Activated naive CD8-positive, alpha-beta T cell treated with anti-CD3 and anti-CD28 coated beads for 36 hours (primary cell): ENCODE results near the gene MYO5C. TPM values are rescaled to one million over a fixed set of nuclear protein-coding genes. Genes with fewer than 3 reads are reported as not detected.

Source experiments
- DNase-seq: peaks from one replicate; pipeline ENCODE4 v3.0.0; 2021
- H3K27ac Mint-ChIP-seq: one replicate; pipeline ENCODE4 v1.8.0; 2022; ENCODE audit warnings: mild to moderate bottlenecking, moderate library complexity, mixed read lengths
- H3K27me3 Mint-ChIP-seq: one replicate; pipeline ENCODE4 v1.8.0; 2022; ENCODE audit warnings: mild to moderate bottlenecking, mixed read lengths
- H3K36me3 Mint-ChIP-seq: one replicate; pipeline ENCODE4 v1.8.0; 2021; ENCODE audit warnings: mild to moderate bottlenecking, mixed read lengths
- H3K4me1 Mint-ChIP-seq: one replicate; pipeline ENCODE4 v1.8.0; 2021; ENCODE audit warnings: mixed read lengths
- H3K4me3 Mint-ChIP-seq: one replicate; pipeline ENCODE4 v1.8.0; 2022; ENCODE audit warnings: mild to moderate bottlenecking, moderate library complexity, mixed read lengths
- H3K9me3 Mint-ChIP-seq: one replicate; pipeline ENCODE4 v1.8.0; 2022; ENCODE audit warnings: mixed read lengths
- total RNA-seq, 2 experiments: library from RNA; stranded (reverse); gene quantifications; one replicate each; pipeline ENCODE4 v1.2.3, GENCODE V29; 2021

Gene MYO5C
- total RNA-seq, 2 experiments from 2014 or later: 0.56 to 0.98 TPM

DNA sequence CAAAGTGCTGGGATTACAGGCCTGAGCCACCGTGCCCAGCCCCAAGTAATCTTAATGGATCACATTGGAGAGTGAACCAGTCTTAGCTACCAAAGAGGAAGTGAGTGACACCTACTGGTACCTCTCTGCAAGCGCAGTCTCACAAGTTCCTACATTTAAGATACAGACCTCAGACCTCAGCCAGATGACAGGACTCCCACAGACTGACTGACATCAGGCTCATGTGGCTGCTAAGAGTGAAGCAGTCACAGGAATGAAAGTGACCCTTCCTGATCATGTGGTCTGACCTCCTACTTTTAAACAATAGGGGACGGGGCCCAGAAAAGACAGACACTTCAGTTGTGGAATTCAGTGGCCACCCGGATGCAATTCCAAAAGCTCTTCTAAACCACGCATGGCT, 68.1 kb downstream of the MYO5C start:
- Mint-ChIP-seq H3K27me3 (no peaks in the 10 kb centered on the region), H3K9me3 (no peaks in the 10 kb centered on the region), H3K27ac (no peak overlapping the region), H3K36me3 (no peaks in the 10 kb centered on the region), H3K4me1 (peaks cover 10% of the 10 kb centered on the region), H3K4me3 (no peak overlapping the region)
- DNase-seq: peak; percentile 61

DNA sequence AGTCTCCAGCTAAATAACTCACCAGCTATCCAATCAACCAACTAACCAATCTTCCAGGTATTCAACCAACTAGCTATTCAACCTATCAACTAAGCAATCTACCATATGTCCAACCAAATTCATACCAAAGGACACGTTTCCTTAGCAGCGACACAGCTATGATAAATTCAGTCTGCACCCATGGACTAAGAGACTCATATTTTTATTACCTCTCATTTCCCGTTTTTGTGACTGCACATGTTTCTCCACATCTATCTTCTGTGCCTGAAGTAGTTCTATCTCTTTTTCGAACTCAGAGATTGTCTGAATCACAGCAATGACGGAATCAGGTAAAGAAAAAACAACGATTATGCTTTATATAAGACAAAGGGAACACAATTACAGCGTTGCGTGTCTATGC, 70.4 kb downstream of the MYO5C start:
- H3K4me3 Mint-ChIP-seq: no peak overlapping the region
- H3K36me3 Mint-ChIP-seq: no peaks in the 10 kb centered on the region
- H3K27me3 Mint-ChIP-seq: no peaks in the 10 kb centered on the region
- H3K27ac Mint-ChIP-seq: no peak overlapping the region
- peaks cover 13% of the 10 kb centered on the region for H3K4me1 Mint-ChIP-seq
- DNase-seq: no peak
- H3K9me3 Mint-ChIP-seq: no peaks in the 10 kb centered on the region

- H3K27me3 Mint-ChIP-seq: no peaks in the 10 kb centered on the region
- no peaks in the 10 kb centered on the region for H3K36me3 Mint-ChIP-seq
- no peaks in the 10 kb centered on the region for H3K9me3 Mint-ChIP-seq
- H3K4me3 Mint-ChIP-seq: no peak overlapping the region
- peaks cover 13% of the 10 kb centered on the region for H3K4me1 Mint-ChIP-seq
- no peak overlapping the region for H3K27ac Mint-ChIP-seq
- no peak for DNase-seq
Measured at GRCh38 chr15:52224211-52224610, 71.4 kb downstream of the MYO5C start.

GRCh38 chr15:52221730-52222129, 73.9 kb downstream of the MYO5C start:
- Mint-ChIP-seq H3K27me3 (no peaks in the 10 kb centered on the region), H3K36me3 (no peaks in the 10 kb centered on the region), H3K27ac (peak overlapping the region; percentile 86), H3K9me3 (no peaks in the 10 kb centered on the region), H3K4me1 (peaks cover 11% of the 10 kb centered on the region), H3K4me3 (peak overlapping the region; percentile 70)
- DNase-seq: no peak

DNA sequence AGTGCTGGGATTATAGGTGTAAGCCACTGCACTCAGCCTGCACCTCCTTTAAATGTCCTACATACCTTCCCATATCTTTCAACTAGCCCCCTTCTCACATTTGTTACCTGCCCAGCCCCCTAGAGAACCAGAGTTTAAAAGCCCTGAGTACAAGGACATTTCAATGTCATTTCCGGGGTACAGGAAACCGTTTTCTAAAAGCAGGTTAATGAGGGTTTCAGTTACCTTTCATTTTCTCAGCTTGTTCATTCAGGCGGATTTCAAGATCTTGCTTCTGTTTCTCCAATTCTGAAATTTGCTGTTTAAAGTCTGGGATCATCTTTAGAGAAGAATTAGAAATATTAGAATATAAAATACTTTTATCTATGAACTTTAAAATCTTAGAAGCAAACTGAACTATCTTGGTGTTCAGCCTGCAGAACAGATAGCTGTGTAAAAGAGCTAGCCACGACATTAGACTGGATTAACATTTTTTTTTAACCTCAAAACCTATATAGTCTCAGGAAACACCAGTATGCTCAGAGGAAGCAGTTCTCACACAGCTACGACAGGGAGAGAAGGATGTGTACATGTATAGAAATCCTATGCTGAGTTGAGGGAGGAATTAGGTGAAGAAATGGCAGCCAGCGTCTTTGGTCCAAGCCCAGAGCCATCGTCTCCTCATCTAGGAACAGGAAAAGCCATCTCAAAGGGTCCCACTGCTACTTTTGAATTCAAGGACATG, 74.5 kb downstream of the MYO5C start:
- H3K36me3 Mint-ChIP-seq: no peaks in the 10 kb centered on the region
- H3K27ac Mint-ChIP-seq: peak overlapping the region; percentile 86

DNA sequence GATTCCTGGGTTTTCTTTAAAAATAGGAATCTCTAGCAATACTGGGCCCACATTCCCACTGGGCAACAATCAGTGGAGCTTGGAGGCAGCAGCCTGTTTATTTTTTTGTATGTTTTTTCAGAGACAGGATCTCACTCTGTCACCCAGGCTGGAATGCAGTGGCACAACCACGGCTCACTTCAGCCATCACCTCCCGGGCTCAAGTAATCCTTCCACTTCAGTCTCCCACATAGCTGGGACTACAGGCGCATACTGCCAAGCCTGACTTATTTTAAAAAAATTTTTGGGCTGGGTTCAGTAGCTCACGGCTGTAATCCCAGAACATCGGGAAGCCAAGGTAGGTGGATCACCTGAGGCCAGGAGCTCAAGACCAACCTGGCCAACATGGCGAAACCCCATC, 75.4 kb downstream of the MYO5C start:
- peaks cover 11% of the 10 kb centered on the region for H3K4me1 Mint-ChIP-seq
- H3K9me3 Mint-ChIP-seq: no peaks in the 10 kb centered on the region
- H3K36me3 Mint-ChIP-seq: no peaks in the 10 kb centered on the region
- no peaks in the 10 kb centered on the region for H3K27me3 Mint-ChIP-seq
- DNase-seq: no peak
- no peak overlapping the region for H3K4me3 Mint-ChIP-seq
- H3K27ac Mint-ChIP-seq: no peak overlapping the region

More for the DNA sequence above, 74.5 kb downstream of the MYO5C start:
- Mint-ChIP-seq H3K4me3 (peak overlapping the region; percentile 70), H3K4me1 (peaks cover 11% of the 10 kb centered on the region), H3K9me3 (no peaks in the 10 kb centered on the region), H3K27me3 (no peaks in the 10 kb centered on the region)
- no peak for DNase-seq

DNA sequence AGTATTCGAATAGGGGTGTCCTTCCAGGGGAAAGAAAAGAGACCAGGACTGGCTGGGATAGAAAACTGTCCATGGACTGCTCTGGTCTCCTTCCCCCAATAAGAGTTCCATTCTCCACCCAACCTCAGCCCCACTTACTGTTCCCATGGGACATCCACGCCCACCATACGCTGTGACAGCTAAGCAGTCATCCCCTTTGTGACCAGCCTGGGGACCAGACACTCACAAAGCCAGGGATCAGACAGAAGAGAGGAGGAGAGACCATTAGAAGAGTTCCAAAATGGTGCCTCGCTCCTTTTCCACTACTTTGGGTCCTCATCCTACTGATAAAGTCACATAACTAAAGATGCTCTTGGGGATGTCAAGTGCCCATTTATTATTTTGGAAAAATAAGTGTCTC, 76.8 kb downstream of the MYO5C start:
- Mint-ChIP-seq H3K4me3 (no peak overlapping the region), H3K9me3 (no peaks in the 10 kb centered on the region), H3K4me1 (peaks cover 11% of the 10 kb centered on the region), H3K36me3 (no peaks in the 10 kb centered on the region), H3K27me3 (no peaks in the 10 kb centered on the region), H3K27ac (no peak overlapping the region)
- no peak for DNase-seq

DNA sequence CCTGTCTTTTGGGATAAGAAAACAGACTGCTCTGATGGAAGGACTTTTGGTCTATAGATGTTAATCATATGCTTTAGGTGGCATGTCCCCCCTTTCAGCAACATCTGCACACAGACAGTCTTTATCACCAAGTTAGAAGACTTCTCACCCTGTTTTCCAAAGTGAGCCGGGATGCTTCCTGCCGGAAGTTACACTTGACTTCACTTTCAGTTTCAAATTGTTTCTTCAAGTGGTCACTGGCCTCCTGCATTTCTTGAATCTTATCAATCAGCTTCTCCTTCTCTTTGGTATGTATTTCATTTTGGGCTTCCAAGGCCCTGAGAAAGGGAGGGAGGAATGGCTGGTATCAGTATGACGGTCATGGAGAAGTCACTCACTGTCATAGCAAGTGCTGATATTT, 77.2 kb downstream of the MYO5C start:
- H3K4me1 Mint-ChIP-seq: peaks cover 11% of the 10 kb centered on the region
- no peak for DNase-seq
- H3K9me3 Mint-ChIP-seq: no peaks in the 10 kb centered on the region
- H3K27ac Mint-ChIP-seq: no peak overlapping the region
- H3K4me3 Mint-ChIP-seq: no peak overlapping the region
- H3K36me3 Mint-ChIP-seq: no peaks in the 10 kb centered on the region
- no peaks in the 10 kb centered on the region for H3K27me3 Mint-ChIP-seq

DNA sequence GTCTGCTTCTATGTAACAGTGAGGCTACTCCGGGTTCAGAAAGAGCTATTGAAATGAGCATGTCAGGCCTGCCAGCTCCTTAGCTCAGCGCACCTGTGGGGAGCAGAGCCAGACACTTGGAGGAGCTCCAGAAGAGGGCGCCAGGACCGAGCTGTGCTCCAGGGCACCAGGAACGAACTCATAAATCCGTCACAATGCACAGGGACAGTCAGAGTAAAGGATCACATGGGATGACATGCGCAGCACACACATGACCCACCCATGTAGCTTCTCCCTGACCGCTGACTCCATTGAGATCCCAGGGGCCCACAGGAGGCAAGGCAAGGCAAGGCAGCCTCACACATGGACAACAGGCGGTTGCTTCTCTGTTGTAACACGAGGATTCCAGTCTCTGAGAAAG, 78.4 kb downstream of the MYO5C start:
- Mint-ChIP-seq H3K36me3 (no peaks in the 10 kb centered on the region), H3K4me3 (no peak overlapping the region), H3K4me1 (peaks cover 11% of the 10 kb centered on the region), H3K9me3 (no peaks in the 10 kb centered on the region), H3K27ac (no peak overlapping the region), H3K27me3 (no peaks in the 10 kb centered on the region)
- peak; percentile 15 for DNase-seq

DNA sequence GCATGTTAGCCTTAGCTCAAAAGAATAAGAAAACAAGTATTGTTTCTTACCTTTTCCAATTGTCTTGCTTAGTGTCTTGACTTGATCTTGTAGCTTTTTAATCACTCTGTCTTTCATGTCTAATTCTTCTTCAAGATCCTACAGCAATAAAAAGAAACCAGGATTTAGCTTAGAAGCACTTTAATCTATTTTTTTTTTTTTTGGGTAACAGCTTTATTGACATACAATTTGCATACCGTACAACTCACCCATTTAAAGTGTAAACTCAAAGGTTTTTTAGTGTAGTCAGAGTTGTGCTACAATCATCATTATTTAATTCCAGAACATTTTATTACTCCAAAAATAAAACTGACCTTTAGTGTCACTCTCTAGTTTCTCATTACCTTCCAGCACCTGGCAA, 81.1 kb downstream of the MYO5C start:
- no peaks in the 10 kb centered on the region for H3K9me3 Mint-ChIP-seq
- no peak overlapping the region for H3K4me3 Mint-ChIP-seq
- no peak overlapping the region for H3K27ac Mint-ChIP-seq
- H3K27me3 Mint-ChIP-seq: no peaks in the 10 kb centered on the region
- H3K36me3 Mint-ChIP-seq: no peaks in the 10 kb centered on the region
- DNase-seq: no peak
- no peaks in the 10 kb centered on the region for H3K4me1 Mint-ChIP-seq

DNA sequence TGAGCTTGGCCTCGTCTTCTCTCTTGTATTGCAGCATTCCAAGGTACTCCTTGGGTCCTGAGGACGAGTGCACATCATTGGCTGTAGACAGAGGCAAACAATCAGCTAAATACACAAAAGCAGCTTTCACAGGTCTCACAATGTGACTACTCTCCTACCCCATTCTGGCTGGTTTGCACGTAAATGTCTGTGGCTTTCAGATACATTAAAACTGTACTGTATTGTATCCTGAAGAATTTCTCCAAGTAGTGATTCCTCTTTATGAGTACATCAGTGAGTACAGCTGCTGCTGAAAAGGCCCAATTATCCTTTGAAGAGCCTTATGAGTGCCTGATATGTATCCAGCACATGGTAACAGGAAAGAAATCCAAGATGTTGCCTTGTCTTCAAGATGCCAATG, 82.4 kb downstream of the MYO5C start:
- no peaks in the 10 kb centered on the region for H3K4me1 Mint-ChIP-seq
- H3K27ac Mint-ChIP-seq: no peak overlapping the region
- DNase-seq: no peak
- H3K27me3 Mint-ChIP-seq: no peaks in the 10 kb centered on the region
- no peaks in the 10 kb centered on the region for H3K36me3 Mint-ChIP-seq
- no peak overlapping the region for H3K4me3 Mint-ChIP-seq
- no peaks in the 10 kb centered on the region for H3K9me3 Mint-ChIP-seq

DNA sequence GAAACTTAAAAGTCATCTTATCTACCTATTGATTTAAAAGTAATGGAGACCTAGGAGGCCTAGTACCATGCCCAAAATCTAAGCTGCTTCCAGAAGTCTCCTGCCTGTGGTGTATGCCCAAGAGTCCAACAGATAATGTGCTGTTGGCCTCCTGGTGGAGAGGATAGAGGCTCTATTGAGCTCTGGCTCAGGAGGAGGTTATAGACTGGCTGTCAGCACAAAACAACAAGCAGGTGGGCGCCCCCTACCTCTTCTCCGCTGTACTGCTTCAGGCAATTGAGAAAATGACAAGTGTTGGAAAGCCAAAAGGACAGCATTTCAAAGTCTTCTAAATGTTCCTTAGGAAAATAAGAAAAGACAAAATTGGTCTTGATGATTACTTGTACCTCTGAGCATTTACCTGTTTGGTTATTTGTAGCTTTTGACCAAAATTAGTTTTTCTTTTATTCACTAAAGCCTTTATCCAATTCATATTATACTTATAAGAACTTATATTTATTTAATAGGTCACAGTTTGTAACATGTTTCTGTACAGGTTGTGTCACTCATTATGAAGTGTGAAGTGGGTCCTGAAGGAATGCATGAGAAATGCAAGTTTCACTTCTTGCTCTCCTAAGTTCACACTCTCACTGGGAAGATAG, 87.2 kb downstream of the MYO5C start:
- Mint-ChIP-seq H3K27ac (no peak overlapping the region), H3K4me3 (no peak overlapping the region), H3K4me1 (no peaks in the 10 kb centered on the region), H3K9me3 (no peaks in the 10 kb centered on the region), H3K27me3 (no peaks in the 10 kb centered on the region), H3K36me3 (no peaks in the 10 kb centered on the region)
- DNase-seq: peak; percentile 67

GRCh38 chr15:52207191-52207590, 88.4 kb downstream of the MYO5C start:
- H3K27me3 Mint-ChIP-seq: no peaks in the 10 kb centered on the region
- no peak overlapping the region for H3K27ac Mint-ChIP-seq
- DNase-seq: no peak
- H3K36me3 Mint-ChIP-seq: no peaks in the 10 kb centered on the region
- H3K4me3 Mint-ChIP-seq: no peak overlapping the region
- no peaks in the 10 kb centered on the region for H3K4me1 Mint-ChIP-seq
- H3K9me3 Mint-ChIP-seq: no peaks in the 10 kb centered on the region

DNA sequence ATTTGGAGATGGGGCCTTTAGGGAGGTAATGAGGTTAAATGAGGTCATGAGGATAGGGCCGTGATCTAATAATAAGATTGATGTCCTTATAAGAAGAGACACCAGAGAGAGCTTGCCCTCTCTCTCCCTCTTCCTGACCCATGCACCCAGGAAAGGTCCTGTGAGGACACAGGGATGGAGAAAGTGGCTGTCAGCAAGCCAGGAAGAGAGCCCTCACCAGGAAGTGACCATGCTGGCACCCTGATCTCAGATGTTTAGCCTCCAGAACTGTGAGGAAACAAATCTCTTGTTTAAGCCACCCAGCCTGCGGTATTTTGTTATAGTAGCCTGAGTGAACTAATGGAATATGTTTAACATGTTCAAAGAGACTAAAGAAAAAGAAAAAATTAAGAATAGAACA, 89.2 kb downstream of the MYO5C start:
- no peak overlapping the region for H3K4me3 Mint-ChIP-seq
- DNase-seq: no peak
- H3K27me3 Mint-ChIP-seq: no peaks in the 10 kb centered on the region
- H3K4me1 Mint-ChIP-seq: no peaks in the 10 kb centered on the region
- no peak overlapping the region for H3K27ac Mint-ChIP-seq
- H3K9me3 Mint-ChIP-seq: no peaks in the 10 kb centered on the region
- H3K36me3 Mint-ChIP-seq: no peaks in the 10 kb centered on the region

- Mint-ChIP-seq H3K36me3 (no peaks in the 10 kb centered on the region), H3K27me3 (no peaks in the 10 kb centered on the region), H3K4me3 (no peak overlapping the region), H3K27ac (no peak overlapping the region), H3K9me3 (no peaks in the 10 kb centered on the region), H3K4me1 (no peaks in the 10 kb centered on the region)
- no peak for DNase-seq
Measured at GRCh38 chr15:52204657-52205056, 90.9 kb downstream of the MYO5C start.

DNA sequence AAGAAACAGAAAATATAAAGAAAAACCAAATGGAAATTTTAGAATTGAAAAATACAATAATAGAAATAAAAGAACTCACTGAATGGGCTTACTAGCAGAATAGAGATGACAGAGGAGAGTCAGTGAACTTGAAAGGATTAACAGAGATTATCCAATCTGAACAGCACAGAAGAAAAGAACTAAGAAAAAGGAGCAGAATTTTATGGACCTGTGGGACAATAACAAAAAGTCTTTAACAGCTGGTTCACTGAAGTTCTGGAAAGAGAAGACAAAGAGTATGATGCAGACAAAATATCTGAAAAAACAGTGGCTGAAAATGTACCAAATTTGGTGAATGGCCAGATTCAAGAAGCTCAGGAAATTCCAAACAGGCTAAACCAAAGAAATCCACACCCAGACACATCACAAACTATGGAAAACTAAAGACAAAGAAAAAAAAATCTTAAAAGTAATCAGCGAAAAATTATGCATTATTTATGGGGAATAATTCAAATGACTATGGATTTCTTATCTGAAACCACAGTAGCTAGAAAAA, 94.7 kb downstream of the MYO5C start:
- Mint-ChIP-seq H3K27me3 (no peaks in the 10 kb centered on the region), H3K27ac (no peak overlapping the region), H3K4me1 (no peaks in the 10 kb centered on the region), H3K4me3 (no peak overlapping the region), H3K36me3 (no peaks in the 10 kb centered on the region), H3K9me3 (no peaks in the 10 kb centered on the region)
- DNase-seq: no peak
